DMS53 treated with DMSO at 0.1 percent for 48 hours (cell line): ENCODE data around the gene TTYH2.
"Not testable (repeated sequence)": the region's sequence is repeated elsewhere in the genome, so short reads cannot be mapped to it uniquely, and the experiment has no call there.

Source experiments
- DNase-seq: peaks from one replicate; lab custom pipeline; 2025; ENCODE audit not compliant: unreplicated experiment; lab: John Stamatoyannopoulos, UW

Gene TTYH2

DNA sequence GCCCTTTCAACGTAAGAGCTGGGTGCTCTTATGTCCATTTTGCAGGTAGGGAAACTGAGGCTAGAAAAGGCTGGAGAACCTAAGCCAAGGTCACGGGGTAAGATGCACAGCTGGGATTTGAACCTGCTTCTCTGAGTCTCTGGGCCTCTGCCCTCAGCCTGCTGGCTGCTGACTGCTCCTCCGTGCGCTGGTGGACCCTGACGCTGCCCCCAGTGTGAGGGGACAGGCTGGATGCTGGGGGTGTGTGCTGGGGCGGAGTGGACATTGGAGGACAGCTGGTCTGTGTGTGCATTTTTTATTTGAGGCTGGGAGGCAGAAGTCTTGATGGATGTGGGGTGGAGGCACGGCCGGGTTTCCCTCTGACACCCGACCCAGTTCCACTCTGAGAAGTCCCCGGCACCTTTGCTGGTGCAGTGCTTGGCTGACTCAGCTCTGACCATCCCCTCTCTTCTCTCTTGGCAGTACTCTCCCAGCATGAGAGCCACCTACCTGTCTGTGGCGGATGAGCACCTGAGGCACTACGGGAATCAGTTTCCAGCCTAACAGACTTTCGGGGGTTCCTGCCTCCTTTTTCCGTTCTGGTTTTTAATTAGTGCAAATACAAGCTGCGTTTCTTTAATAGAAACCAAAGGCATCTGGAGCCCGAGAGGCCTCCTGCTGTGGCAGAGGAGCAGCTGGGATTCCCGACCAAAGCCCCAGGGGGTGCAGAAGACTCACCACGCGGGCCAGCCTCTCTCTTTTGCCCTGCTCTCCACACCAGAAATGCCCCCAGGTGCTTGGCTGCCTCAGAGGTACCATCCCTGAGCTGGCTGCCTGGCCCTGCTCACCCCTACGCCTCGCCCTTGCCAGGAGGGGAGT lies 46.5 kb downstream of the TTYH2 start:
- no peak for DNase-seq

DNA sequence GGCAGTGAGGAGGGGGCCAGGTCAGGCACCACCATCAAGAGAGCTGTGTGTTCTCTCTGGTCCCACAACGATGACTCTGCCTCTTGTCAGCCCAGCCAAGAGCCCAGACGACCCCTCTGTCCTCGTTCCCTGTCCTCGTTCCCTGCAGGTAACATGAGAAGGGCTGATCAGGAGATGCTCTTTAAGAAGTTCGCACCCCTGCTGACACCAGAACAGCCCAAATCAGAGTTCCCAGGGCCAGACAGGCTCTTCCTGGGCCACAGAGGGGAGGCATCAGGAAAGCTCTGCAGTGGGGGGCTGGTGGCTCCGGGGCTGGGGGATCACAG lies 47.1 kb downstream of the TTYH2 start:
- DNase-seq = no peak

DNA sequence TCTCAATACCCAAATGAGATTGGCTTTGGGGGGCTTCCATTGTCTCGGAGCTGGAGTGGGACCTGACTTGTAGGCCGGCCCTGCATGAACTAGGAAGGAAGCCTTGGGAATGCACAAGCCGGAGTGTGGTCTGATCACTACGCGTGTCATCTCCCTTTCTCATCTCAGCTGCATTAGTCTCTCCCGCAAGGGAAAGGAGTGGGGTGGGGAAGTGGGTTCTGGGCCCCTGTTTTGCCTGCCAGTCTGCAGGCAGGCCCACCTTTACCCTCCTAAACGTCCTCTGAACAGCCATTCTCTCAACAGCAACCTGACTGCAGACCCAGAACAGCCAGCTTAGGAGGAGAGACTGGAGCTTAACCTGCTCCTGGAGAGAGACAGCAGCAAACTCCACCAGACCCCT lies 49.2 kb downstream of the TTYH2 start:
- no peak for DNase-seq

GRCh38 chr17:74267054-74267453 lies 53.7 kb downstream of the TTYH2 start:
- DNase-seq = not testable (repeated sequence)

DNA sequence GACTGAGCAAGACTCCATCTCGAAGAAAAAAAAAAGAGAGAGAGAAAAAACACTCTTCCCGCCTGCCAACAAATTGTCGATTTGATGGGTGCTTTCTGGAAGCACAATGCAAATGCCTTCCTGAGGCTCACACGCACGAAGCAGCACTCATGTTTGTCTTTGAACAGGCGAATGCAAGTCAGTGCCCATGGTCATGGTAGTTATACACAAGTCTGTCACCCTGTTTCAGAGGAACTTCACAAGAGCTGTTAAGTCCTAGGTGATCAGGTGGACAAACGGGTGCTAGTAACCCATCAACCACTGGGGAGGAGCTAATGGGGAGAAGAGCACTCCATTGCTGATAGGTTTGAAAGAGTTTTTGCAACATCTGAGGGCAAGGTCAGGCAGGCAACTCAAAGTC lies 54.2 kb downstream of the TTYH2 start:
- no peak for DNase-seq

GRCh38 chr17:74267987-74268499 lies 54.7 kb downstream of the TTYH2 start:
- no peak for DNase-seq

DNA sequence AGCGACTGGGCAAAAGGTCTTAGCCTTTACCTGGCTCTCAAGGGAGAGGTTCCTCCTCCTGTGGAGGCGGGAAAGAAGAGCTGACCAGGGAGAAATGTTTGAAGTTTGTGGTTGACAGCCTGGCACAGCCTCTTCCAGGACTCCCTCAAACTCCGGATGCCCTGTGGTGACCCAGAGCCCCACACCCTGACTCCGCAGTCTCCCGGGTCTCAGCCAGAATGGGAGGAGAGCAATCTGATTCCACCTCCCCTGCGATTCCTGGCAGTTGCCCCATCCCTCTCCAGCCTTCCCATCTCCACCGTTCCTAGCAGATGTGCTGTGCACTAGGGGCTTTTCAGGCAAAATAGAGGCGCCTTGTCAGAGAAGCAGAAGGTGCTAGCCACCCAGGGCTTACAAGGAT lies 55.2 kb downstream of the TTYH2 start:
- no peak for DNase-seq

DNA sequence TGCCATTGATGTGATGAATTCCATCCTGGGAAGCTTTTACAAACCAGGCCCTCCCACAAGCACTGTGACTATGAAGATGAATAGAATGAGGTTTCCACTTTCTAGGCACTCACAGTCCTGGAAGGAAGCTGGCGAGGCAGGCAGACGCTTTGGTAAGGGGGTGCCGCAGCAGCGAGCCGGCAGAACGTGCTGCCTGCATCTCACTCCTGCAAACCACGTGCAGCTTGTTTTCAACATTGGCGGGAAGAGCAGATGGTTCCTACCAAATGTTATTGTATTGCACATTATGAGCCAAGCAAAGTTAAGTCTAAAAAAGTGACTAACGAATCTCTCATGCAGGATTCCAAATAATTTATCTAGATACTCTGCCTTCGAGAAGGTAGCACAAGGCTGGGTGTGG lies 57.0 kb downstream of the TTYH2 start:
- no peak for DNase-seq

GRCh38 chr17:74271281-74271680 lies 57.9 kb downstream of the TTYH2 start:
- no peak for DNase-seq

DNA sequence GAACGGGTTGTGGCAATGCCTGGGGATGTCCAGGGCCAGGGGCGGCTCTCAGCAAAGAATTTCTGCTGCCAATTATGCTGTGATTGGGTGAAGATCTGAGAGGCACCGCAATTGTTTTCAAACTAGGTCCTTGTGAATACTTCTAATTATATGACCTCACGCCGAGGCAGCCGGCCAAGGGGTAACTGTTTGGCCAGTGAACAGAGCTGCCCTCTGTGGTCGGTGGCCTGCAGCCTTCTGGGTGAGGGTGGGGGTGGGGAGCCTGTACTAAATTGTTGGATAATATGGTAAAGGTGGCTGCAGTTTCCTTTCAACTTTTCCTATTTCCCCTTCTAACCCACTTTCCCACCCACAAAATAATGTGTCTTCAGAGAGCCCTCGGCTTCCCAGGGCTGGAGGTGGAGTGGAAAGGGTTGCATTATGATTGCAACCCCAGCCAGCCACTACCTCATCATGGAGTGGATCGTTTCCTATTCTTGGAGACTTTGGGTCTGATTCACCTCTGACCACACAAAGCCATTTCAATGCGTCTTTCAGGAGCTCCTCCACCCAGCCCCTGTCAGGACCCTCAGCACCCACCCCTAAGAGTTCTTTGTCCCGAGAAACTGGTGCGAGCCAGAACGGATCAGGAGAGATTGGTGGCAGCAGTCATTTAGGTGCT lies 58.7 kb downstream of the TTYH2 start:
- no peak for DNase-seq

- DNase-seq = no peak
Measured at GRCh38 chr17:74272731-74273201, 59.4 kb downstream of the TTYH2 start.

DNA sequence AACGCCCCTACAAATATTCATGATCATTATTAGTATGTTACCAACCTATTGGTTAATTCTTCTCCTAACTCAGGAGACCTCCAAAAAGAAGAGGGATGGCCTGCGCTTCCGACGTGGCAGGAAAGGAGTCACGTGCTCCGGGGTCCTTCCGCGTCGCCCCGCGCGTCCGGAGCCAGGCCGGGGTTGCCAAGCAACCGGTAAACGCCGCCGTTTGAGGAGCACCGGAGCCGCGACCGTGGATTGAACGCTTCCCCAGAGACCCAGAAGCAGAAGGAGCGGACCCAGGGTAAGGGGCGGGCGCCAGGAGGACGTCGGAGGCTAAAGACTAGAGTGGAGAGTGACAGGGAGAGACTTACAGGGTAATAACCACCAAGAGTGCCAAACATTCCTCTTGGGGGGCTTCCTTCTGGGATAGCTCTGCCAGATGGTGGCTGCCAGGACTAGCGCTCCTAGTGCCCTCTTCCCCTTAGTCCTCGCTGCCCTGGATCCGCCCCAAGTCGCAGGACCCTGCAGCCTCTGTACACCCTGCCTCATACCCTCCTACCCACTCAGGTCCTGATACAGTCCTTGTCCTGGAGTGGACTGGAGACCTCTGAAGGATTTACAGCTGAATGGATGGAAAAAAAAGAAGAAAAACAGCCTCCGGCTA lies 60.8 kb downstream of the TTYH2 start, which contains the start of gene DNAI2:
Gene DNAI2 (plus strand): TSS at position 175 of the 649 bp plus-strand sequence. CDS start 7,584 bp downstream, outside the sequence.
- peak; percentile 53 for DNase-seq

DNA sequence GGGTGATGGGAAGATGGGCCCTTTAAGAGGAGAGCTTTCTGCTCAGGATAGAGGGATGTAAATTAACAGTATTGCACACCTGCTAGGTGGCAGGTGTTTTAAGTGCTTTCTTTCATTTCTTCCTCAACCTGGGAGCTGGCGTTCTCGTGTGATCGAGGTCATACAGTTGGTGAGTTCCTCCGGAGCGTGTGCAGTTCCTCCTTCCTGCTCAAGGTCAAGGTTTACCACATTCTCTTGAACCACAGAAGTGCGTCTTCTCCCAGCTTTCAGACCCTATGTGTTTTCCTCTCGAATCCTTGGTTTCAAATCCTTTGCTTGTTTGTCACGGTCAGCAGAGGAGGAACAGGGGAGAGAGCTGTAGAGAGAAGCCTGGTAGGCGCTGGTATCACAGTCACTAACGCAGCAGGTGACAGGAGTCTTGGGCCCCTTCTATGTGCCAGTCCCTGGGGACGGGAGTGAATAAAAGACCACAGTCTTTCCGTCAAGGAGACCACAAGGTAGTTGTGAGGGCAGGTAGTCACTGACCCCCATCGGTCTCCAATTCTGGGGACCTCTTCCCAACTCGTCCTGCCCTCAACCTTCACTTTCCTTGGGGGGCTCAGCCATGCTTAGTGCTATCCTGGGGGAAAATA lies 61.5 kb downstream of the TTYH2 start:
- peak; percentile 52 for DNase-seq

DNA sequence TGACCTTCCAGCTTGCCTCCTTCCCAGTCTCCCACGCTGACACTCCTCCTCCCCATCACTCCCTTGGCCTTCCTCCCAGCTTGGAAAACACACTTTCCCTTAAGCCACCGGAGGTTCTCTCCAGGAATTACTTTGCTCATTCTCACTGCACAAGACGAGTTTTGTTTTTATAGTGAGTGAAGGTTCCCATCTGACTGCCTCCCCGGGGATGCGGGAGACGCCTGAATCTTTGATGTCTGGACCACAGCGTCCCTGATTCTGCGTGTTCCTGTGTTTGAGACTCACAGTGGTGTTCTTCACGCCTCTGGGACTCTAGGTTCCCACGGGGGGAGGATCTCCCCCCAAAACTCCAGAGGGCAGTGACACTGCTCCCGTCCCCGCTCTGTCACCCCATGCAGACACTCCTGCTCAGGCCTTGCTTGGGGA lies 62.7 kb downstream of the TTYH2 start:
- DNase-seq = no peak

DNA sequence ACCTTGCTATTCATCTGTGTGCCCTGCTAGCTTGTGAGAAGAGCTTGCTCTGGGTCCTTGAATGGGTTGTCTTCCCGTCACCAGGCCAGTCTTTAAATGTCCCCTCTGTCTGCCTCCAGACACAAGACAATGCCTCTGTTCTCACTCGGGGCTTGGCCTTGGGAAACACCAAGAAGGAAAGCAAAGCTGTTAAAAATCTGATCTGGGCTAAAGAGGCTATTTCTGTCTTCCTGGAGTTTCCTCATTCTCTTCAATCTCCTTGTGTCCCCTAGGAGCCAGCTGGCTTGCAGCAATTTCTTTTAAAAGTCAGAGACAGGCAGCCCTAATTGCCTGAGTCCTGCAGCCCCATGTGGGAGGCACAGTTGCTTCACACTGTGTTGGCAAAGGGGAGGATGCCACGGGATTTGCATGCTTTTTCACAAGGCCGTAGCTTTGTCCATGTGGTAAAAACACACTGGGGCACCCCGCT lies 63.2 kb downstream of the TTYH2 start:
- no peak for DNase-seq

DNA sequence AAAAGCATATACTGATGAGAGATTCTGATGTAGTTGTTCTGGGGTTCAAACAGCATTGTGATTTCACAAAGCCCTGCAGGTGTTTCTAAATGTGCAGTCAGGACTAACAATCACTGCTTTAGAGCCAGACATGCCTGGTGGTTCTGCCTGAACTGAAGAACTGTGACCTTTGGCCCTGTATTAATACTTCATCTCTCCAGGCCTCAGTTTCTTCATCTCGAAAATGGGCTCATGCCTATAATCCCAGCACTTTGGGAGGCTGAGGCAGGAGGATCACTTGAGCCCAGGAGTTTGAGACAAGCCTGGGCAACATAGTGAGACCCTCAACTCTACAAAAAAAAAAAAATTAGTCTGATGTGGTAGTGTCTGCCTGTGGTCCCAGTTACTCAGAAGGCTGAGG lies 64.6 kb downstream of the TTYH2 start:
- DNase-seq = no peak

DNA sequence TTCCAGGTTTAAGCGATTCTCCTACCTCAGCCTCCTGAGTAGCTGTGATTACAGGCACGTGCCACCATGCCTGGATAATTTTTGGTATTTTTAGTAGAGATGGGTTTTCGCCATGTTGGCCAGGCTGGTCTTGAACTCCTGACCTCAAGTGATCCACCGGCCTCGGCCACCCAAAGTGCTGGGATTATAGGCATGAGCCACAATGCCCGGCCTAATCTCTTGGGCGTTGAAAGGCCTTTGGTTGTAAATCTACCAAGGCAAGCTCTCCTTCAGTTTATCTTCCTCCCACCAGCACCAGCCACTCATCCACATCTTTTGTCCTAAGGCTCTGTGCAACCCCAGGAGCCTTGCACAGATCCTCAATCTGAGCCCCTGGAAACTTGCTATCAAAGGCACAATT lies 66.2 kb downstream of the TTYH2 start:
- DNase-seq = not testable (repeated sequence)

- DNase-seq = no peak
Measured at GRCh38 chr17:74280093-74280513, 66.7 kb downstream of the TTYH2 start.

DNA sequence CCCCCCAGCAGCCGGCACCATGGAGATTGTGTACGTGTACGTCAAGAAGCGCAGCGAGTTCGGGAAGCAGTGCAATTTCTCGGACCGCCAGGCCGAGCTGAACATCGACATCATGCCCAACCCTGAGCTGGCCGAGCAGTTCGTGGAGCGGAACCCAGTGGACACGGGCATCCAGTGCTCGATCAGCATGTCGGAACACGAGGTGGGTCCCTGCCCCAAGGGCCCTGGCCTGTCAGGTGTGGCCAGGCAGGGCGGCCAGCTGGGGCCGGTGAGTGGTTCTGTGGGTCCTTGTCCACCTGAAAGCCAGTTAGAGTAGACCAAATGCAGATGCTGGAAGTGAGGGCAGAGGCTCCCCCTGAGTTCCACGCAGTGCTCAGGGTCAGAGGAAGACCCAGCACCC lies 68.4 kb downstream of the TTYH2 start:
- DNase-seq = no peak

DNA sequence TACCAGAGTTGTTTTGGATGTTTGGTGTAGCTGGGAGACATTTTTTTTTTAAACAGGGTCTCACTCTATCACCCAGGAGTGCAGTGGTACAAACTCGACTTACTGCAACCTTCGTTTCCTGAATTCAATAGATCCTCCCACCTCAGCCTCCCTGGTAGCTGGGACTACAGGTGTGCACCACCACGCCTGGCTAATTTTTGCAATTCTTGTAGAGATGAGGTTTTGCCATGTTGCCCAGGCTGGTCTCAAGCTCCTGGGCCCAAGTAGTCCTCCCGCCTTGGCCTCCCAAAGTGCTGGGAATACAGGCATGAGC lies 68.9 kb downstream of the TTYH2 start:
- DNase-seq = not testable (repeated sequence)
